ENCODE measurements around the gene DDX5. TPM values are rescaled to one million over a fixed set of nuclear protein-coding genes. Genes with fewer than 3 reads are reported as not detected.
"Not testable (repeated sequence)": the region's sequence is repeated elsewhere in the genome, so short reads cannot be mapped to it uniquely, and the experiment has no call there.

DDX5 gene
- total RNA-seq, 1 donor from 2014 or later: 262 TPM

GRCh38 chr17:64459818-64460217 is 46.3 kb downstream of the DDX5 start:
- ATAC-seq (ENCODE audit: poor library complexity); intact Hi-C loops (cut with DNase I); DNase-seq: not testable (repeated sequence)

- ATAC-seq (ENCODE audit: poor library complexity) (no peak), DNase-seq (no peak)
- intact Hi-C loops (cut with DNase I): no loop called here
Observed at GRCh38 chr17:64459284-64459747, 46.8 kb downstream of the DDX5 start.

DNA sequence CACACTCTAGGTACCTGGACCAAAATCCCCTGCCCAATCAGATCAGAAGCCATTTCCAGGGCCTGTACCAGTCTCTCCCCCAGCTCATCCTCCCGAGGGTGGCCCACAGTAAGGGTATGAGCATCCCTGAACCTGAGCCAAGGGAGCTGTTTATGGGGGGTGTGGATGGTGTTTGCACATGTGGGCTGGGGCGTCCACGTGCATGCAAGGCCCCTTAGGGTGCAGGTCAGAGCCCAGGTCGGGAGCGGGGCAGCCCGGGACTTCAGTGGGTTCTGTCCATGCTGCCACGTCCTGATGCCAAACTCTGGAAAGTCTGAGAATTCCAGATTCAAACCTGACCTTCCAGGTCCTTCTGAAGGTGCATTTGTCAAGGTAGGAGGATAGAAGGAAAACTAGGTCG is 47.3 kb downstream of the DDX5 start:
- intact Hi-C loops (cut with DNase I): no loop called here
- no peak for DNase-seq
- ATAC-seq (ENCODE audit: poor library complexity): no peak

DNA sequence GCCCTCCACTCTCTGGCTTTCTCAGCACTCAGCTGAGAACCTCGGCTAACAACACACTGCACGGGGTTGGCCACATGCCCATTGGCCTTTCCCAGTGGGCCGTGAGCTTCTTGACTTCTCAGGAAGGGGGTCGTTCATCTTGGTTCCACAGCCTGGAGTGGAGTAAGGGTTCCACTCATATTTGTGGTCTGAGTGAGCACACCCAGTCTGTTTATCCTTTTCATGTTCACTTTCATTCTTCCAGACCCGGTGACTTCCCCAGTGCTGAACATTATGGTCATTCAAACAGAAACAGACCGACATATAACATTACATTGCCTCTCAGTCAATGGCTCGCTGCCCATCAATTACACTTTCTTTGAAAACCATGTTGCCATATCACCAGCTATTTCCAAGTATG is 48.9 kb downstream of the DDX5 start:
- intact Hi-C loops (cut with DNase I): no loop called here
- ATAC-seq (ENCODE audit: poor library complexity): no peak
- DNase-seq: no peak

- intact Hi-C loops (cut with DNase I): no loop called here
- ATAC-seq (ENCODE audit: poor library complexity) (no peak), DNase-seq (no peak)
Observed at GRCh38 chr17:64455993-64456885, 49.9 kb downstream of the DDX5 start.

- no peak for ATAC-seq (ENCODE audit: poor library complexity)
- DNase-seq: no peak
- intact Hi-C loops (cut with DNase I): no loop called here
Observed at GRCh38 chr17:64449545-64449944, 56.5 kb downstream of the DDX5 start.

GRCh38 chr17:64448665-64449512 is 57.2 kb downstream of the DDX5 start, which contains the start of gene MILR1:
Gene MILR1 (plus strand): TSS chr17:64449115. CDS start chr17:64449169, 54 bp downstream.
- no peak for DNase-seq
- ATAC-seq (ENCODE audit: poor library complexity): peak; percentile 97
- intact Hi-C loops (cut with DNase I): no loop called here

Small RNAs within 50 kb of the gene (microRNA-seq; reads per million reads assigned to microRNA genes)
- not detected for gene MIR3064
- gene MIR5047: not detected

Other genes with a start within 250 kb of the DDX5 start
- 54.0 TPM for gene TEX2, start 243.0 kb downstream of the DDX5 start, total RNA-seq
- 89.9 TPM for gene PECAM1, start 115.4 kb downstream of the DDX5 start, total RNA-seq
- 2.2 TPM for gene MILR1, start 57.2 kb downstream of the DDX5 start, total RNA-seq
- gene POLG2, start 9.2 kb downstream of the DDX5 start, total RNA-seq: 7.4 TPM
- gene CEP95, start 688 bp upstream of the DDX5 start, total RNA-seq: 11.2 TPM
- 12.4 TPM for gene SMURF2, start 156.0 kb upstream of the DDX5 start, total RNA-seq